HS-27A (cell line): ENCODE measurements around the gene CHRM5.
"Not testable (repeated sequence)": the region's sequence is repeated elsewhere in the genome, so short reads cannot be mapped to it uniquely, and the experiment has no call there.

Experiments
- DNase-seq: peaks from one replicate; pipeline ENCODE4 v3.0.0-alpha.2; 2012; ENCODE audit warnings: low read depth, missing footprints

The CHRM5 gene

DNA sequence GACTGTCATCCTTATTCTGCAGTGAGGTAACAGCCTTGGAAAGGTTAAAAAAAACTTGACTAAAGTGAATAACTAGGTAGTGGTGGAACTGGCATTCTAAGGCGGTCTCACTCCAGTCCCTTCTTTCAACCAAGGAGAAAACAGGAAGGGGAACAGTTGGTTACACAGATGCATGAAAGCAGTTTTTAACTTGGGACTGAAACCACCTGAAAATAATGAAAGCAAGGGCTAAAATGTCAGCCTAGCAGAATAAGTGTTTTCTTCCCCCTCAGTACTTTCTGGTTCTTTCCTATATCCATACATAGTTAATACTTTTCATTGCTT, 71.5 kb downstream of the CHRM5 start:
- DNase-seq, result no peak

DNA sequence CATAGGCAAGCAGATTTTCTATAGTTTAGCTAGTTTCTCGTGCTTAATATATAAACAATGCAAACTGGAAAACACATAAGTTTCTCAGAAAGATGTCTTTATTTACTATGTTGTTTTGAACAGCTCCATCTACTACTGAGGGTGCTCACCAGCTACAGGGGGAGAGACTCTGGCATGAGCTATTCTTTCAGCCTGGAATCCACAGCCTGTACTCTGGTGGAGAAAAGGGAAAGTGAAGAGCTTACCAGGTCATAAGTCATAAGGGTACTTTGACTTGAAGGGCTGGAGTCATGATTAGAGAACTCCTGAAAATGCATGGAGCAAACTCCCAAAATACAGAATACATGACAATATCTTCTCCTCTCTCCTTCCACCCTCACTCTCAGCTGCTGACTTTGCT, 75.1 kb downstream of the CHRM5 start:
- DNase-seq, result no peak

DNA sequence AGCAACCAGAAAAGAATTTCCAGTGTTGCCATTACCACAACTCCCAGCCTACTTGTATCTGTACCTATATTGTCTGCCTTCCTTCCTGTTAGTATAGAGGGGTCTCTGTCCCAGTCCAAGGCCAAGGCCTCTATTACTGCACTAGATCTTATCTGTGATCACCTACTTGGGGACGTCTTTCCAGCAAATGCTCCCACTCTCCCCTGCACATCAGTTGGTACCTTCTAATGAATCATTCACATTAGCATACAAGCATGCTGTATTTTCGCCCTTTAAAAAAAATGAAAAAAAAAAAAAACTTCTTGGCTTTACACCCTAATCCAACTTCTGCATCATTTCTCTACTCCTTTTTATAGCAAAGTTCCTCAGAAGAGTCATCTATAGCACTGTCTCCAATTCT, 75.5 kb downstream of the CHRM5 start:
- DNase-seq, result no peak

- DNase-seq, result no peak
Observed at GRCh38 chr15:34046471-34047145, 78.3 kb downstream of the CHRM5 start.

- peak; percentile 45 for DNase-seq
Observed at GRCh38 chr15:34047893-34048775, 79.8 kb downstream of the CHRM5 start.

DNA sequence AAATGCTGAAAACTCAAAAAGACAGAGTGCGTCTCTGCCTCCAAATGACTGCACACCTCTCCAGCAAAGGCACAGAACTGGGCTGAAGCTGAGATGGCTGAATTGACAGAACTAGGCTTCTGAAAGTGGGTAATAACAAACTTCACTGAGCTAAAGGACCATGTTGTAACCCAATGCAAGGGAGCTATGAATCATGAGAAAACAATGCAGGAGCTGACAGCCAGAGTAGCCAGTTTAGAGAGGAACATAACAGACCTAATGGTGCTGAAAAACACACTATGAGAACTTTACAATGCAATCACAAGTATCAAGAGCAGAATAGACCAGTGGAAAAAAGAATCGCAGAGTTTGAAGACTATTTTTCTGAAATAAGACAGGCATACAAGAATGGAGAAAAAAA, 80.8 kb downstream of the CHRM5 start:
- peak; percentile 60 for DNase-seq

- DNase-seq, result not testable (repeated sequence)
Observed at GRCh38 chr15:34050385-34050784, 82.1 kb downstream of the CHRM5 start.

DNA sequence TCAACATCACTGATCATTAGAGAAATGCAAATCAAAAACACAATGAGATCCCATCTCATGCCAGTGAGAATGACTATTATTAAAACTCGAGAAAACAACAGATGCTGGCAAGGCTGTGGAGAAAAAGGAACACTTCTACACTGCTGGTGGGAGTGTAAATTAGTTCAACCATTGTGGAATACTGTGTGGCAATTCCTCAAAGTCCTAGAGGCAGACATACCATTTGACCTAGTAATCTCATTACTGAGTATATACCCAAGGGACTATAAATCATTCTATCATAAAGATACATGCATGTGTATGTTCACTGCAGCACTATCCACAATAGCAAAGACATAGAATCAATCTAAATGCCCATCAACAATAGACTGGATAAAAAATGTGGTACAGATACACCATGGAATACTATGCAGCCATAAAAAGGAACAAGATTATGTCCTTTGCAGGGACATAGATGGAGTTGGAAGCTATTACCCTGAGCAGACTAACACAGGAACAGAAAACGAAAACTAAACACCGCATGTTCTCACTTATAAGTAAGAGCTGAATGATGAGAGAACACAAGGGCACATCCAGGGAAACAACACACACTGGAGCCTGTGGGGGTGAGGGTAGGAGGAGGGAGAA, 85.9 kb downstream of the CHRM5 start:
- DNase-seq, result no peak

DNA sequence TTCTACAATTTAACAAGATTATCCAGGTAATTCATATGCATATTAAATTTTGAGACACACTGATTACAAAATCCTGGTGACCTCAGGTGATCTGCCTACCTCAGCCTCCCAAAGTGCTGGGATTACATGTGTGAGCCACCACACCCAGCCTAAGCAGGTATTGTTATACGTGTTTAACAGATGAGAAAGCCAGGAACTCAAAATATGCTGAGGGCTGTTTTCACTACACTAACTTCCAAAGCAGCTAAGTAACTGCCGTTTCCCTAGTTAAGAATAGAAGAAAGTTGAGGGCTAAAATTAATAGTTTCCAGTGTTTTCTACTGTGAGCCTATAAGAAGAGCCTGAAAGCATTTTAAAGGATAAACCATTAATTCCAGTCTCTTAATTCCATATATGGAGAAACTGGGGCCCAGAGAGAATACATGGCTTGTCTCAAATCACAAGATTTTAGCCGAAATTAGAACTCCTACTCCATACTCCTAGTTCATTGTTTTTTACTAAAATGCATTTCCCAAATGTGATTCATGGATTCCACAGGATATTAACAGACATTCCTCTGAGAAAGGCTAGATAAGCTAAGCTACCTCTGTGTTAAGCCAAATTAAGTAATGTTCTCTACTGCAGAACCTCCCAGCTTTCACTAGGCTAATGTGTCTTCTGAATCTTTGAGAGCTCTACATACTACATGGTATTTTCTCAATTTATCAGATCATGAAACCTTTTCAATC, 87.7 kb downstream of the CHRM5 start:
- DNase-seq, result peak; percentile 88

- peak; percentile 45 for DNase-seq
Observed at GRCh38 chr15:34056911-34057310, 88.6 kb downstream of the CHRM5 start.

DNA sequence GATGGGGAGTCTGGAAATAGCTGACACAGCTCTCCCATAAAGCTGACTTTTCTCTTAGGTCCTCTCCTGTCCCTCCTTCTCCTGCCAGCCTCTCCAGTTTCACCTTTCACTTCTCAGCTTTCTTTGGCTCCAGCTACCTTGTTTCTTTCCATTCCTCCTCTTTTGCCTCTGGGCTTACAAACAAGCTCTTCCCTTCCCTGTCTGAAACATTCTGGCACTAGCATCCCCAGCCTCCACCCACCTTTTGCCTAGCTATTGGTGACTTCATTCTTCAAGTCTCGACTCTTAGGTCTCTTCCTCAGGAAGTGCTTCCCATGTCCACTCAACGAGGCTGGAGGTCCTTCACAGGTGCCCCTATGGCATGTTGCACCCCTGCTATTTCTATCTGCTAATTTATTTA, 91.2 kb downstream of the CHRM5 start:
- no peak for DNase-seq

GRCh38 chr15:34059946-34060345, 91.6 kb downstream of the CHRM5 start:
- DNase-seq, result no peak

- no peak for DNase-seq
Observed at GRCh38 chr15:34064438-34064837, 96.1 kb downstream of the CHRM5 start.

DNA sequence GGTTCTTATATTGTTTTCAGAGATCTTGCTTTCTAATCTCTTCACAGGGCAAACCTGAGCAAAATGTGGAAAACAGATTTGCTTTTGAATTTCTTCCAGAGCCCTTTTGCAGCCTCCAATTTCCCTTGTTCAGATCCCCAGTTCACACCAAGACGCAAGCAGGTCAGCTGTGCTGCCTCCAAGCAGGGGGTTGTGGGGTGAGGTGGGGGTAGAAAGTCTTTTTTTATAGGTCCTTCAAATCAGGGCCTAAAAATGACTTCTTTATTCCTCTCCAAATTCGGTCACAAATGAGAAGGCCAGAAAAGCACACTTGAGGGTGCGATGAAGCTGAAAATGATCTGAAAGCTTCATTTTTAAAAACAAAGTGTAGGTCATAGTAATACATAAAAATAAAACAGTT, 97.0 kb downstream of the CHRM5 start:
- no peak for DNase-seq

DNA sequence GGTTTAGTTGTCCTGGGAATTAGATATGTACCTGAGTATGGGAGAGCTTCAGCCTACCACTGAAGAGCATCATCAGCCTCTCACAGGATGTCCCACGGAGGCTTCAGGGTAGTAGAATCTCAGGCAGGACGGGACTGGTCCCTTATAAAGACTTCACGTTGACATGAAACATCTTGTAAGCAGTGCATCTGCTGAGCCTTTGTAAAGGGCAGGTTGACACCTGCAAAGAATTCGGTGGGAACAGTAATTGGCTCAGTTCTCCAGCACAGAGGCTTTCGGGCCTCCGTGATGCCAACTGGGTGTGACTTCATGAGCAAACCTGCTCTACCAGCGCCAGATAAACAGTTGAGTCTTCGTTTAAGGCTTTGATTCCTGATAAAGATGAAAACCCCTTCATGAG, 97.6 kb downstream of the CHRM5 start:
- DNase-seq, result no peak

GRCh38 chr15:34070003-34070402, 101.7 kb downstream of the CHRM5 start:
- DNase-seq, result no peak

DNA sequence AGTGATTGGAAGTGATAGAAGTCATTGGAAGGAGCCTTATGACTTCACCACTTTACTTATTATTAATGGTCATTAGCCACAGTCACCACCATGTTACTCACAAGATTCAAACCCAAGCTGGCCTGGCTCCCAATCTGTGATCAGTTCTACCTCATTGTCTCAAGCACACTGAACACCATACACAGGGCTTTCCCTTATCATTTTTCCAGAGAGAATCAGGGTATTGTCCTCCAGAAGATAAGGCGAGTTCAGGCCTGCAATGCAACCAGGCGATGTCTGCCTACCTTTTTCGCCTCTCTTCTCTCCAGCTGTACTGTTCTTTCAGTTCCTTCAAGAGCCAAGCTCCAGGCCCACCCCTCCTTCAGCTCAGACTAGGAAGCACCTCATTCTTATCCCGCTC, 108.5 kb downstream of the CHRM5 start:
- DNase-seq, result no peak

DNA sequence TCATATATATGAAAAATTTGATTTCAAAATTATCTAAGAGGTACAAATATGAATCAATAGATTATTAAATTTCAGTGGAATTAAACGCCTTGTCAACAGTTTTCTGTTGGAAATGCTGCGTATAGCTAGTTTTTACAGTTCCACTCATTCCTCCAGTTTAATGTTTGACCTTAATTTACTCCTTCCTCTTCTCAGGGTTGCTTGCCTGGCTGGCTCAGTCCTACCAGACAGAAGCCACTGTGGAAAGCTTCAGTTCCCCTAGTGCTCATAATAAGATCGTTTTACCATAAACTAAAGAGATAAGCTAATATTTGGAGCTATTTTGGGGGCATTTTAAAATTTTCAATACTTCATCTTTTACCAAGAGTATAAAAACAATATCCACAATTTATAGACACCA, 110.6 kb downstream of the CHRM5 start:
- no peak for DNase-seq

GRCh38 chr15:34079904-34080303, 111.6 kb downstream of the CHRM5 start:
- DNase-seq, result no peak

- DNase-seq, result no peak
Observed at GRCh38 chr15:34084086-34084485, 115.8 kb downstream of the CHRM5 start.

DNA sequence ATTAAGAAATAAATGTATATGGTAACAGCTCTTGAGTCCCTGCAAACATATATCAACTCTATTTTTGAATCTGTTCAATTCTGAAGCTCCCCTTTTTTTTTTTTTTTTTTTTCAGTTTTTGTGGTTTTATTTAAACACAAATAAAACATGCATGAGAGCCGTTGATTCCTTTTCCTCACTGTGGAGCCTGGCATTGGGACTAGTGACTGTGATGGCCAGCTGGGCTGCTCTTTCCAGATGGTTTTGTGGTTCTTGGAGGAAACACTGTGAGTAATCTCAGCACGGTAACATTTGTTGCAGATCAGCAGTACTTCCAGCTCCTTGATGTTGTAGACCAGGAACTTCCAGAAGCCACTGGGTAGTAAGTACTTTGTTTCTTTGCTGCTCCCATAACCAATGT, 117.4 kb downstream of the CHRM5 start:
- DNase-seq, result no peak

DNA sequence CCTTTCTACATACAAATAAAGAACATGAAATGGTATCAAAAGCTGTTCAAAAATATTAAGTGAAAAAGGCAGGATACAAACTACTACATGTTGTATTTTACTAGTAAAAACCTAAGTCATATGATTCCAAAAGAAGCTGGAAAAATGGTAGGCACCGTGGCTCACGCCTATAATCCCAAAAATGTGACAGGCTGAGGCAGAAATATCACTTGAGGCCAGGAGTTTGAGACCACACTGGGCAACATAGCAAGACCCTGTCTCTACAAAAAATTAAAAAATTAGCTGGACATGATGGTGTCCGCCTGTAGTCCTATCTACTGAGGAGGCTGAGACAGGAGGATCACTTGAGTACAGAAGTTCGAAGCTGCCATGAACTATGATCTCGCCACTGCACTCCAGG, 131.6 kb downstream of the CHRM5 start:
- no peak for DNase-seq
